AG04450 (cell line): ENCODE results near the gene UBE4B. TPM values are rescaled to one million over a fixed set of nuclear protein-coding genes. Genes with fewer than 3 reads are reported as not detected.

Experiments
- CTCF ChIA-PET: fragments of 300-600, 350-600 bp; formaldehyde crosslinking; extraction: SDS; loops from one replicate; lab custom pipeline; 2022; ENCODE audit warnings: antibody characterized with exemption, inconsistent platforms; lab: Charles Lee
- POLR2A ChIA-PET: fragments of 350-600 bp; formaldehyde crosslinking; extraction: SDS; loops from one replicate; lab custom pipeline; 2021; ENCODE audit warnings: antibody characterized with exemption, inconsistent platforms; lab: Yijun Ruan, JAX
- DNase-seq: peaks from one replicate; pipeline ENCODE4 v3.0.0-alpha.2; 2011; ENCODE audit warnings: low read depth, low spot score
- H3K27ac ChIP-seq: one replicate; pipeline ENCODE4 v1.5.1; 2012; ENCODE audit warnings: low read depth, low read length, control low read depth
- H3K27me3 ChIP-seq: one replicate; pipeline ENCODE4 v1.6.0; 2012; ENCODE audit warnings: low read length; ENCODE audit not compliant: control insufficient read depth, insufficient read depth
- H3K4me3 ChIP-seq: 2 replicates; pipeline ENCODE4 v1.5.1; 2011; ENCODE audit warnings: mild to moderate bottlenecking, low read depth, low read length, control low read depth
- H3K9me3 ChIP-seq: 2 replicates; pipeline ENCODE4 v1.5.1; 2012; ENCODE audit warnings: low read length; ENCODE audit not compliant: control insufficient read depth, insufficient read depth
- CTCF ChIP-seq: IDR thresholded peaks from 2 replicates; pipeline ENCODE4 v1.5.1; 2011; ENCODE audit warnings: low read depth, low read length, control low read depth, inconsistent platforms
- polyA plus RNA-seq: library from polyadenylated mRNA; depleted of rRNA; stranded (reverse); fragments of >200 nt; gene quantifications from 2 replicates; pipeline ENCODE4 v1.2.3, GENCODE V29; 2011

Gene UBE4B
- polyA plus RNA-seq, 1 experiment = 28.1 TPM

- CTCF ChIA-PET = no interaction called here
- POLR2A ChIA-PET = no interaction called here
These were observed 15.8 kb downstream of the UBE4B start for GRCh38 chr1:10048601-10049000.

GRCh38 chr1:10050611-10051010, 17.9 kb downstream of the UBE4B start:
- CTCF ChIA-PET = no interaction called here
- TF ChIP-seq CTCF = no peak
- no peak for DNase-seq
- no peak overlapping the region for H3K4me3 ChIP-seq
- H3K27me3 ChIP-seq = no peaks in the 10 kb centered on the region
- H3K9me3 ChIP-seq = no peaks in the 10 kb centered on the region; the same call in 1 of the 2 replicates
- no peak overlapping the region for H3K27ac ChIP-seq
- POLR2A ChIA-PET = no interaction called here

More at GRCh38 chr1:10048601-10049000, 15.8 kb downstream of the UBE4B start:
- H3K27me3 ChIP-seq = no peaks in the 10 kb centered on the region
- no peak for DNase-seq
- no peaks in the 10 kb centered on the region; the same call in 1 of the 2 replicates for H3K9me3 ChIP-seq
- no peak overlapping the region for H3K27ac ChIP-seq
- no peak for TF ChIP-seq CTCF
- no peak overlapping the region for H3K4me3 ChIP-seq

GRCh38 chr1:10051656-10052055, 18.9 kb downstream of the UBE4B start:
- POLR2A ChIA-PET = no interaction called here
- TF ChIP-seq CTCF = no peak
- Histone ChIP-seq H3K27ac (no peak overlapping the region), H3K9me3 (no peaks in the 10 kb centered on the region; the same call in 1 of the 2 replicates), H3K4me3 (no peak overlapping the region), H3K27me3 (no peaks in the 10 kb centered on the region)
- CTCF ChIA-PET = no interaction called here
- no peak for DNase-seq

- Histone ChIP-seq H3K9me3 (no peaks in the 10 kb centered on the region; the same call in 1 of the 2 replicates), H3K27me3 (no peaks in the 10 kb centered on the region), H3K27ac (no peak overlapping the region), H3K4me3 (no peak overlapping the region)
- ChIA-PET POLR2A (no interaction called here), CTCF (no interaction called here)
- no peak for TF ChIP-seq CTCF
- no peak for DNase-seq
These were observed 19.6 kb downstream of the UBE4B start for GRCh38 chr1:10052347-10052746.

- Histone ChIP-seq H3K27me3 (no peaks in the 10 kb centered on the region), H3K9me3 (no peaks in the 10 kb centered on the region; the same call in 1 of the 2 replicates), H3K4me3 (no peak overlapping the region), H3K27ac (no peak overlapping the region)
- TF ChIP-seq CTCF = no peak
- ChIA-PET CTCF (no interaction called here), POLR2A (interaction anchor here (0.7 kb wide), 1 partner anchor 9 kb away, joined by 4 read pairs; no protein-coding TSS in a partner anchor)
- no peak for DNase-seq
These were observed 21.7 kb downstream of the UBE4B start for GRCh38 chr1:10054465-10054864.
